Measurements from ENCODE around the gene PCDH12.
"Not testable (repeated sequence)": the region's sequence is repeated elsewhere in the genome, so short reads cannot be mapped to it uniquely, and the experiment has no call there.

Gene PCDH12

DNA sequence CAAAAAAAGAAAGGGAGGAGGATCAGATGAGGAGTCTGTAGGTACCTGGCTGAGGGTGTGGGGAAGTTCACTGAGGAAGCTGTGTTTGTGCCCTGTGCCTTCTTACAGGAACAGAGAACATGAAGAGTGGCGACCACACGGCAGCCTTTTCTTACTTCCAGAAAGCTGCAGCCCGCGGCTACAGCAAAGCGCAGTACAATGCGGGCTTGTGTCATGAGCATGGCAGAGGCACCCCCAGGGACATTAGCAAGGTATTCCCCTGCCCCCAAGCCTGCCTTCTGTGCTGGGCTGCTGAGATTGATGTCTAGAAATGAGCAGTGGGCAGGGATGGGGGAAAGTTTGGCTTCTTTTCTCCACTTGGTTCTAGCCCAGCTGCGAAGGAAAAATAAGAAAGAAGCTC, 24.9 kb downstream of the PCDH12 start:
- H3K27me3 ChIP-seq (ENCODE audit: control insufficient read depth in 1 of 2, insufficient read depth in 2 of 2, low read length in 2 of 2): no peaks in the 10 kb centered on the region
- H3K36me3 ChIP-seq (ENCODE audit: insufficient read depth, low read length): peaks cover 88% of the 10 kb centered on the region

DNA sequence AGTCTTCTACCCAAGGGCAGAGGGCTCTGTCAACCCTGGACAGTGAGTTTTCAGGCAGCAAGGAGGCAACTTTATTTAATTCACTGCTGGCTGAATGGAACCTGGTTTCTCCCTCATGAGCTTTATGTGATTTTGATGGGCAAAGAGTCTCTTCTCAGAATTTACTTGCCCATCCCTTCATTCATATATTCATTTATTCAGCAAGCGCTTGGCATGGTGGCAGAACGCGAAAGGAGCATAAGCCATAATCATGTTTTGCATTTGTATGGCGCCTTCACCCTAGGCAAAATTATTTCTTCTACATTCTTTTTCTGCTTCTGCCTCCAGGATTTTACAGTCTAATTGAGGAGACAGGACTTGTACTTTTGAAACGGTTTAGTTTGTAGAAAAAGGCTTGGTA, 26.3 kb downstream of the PCDH12 start:
- Histone ChIP-seq H3K9ac (ENCODE audit: low read length) (no peak overlapping the region), H3K9me3 (ENCODE audit: low read length) (no peaks in the 10 kb centered on the region), H3K27me3 (ENCODE audit: control insufficient read depth in 1 of 2, insufficient read depth in 2 of 2, low read length in 2 of 2) (no peaks in the 10 kb centered on the region), H3K4me3 (ENCODE audit: low read depth in 1 of 2, low read length in 2 of 2) (no peak overlapping the region), H3K4me1 (ENCODE audit: insufficient read depth, low read length) (no peaks in the 10 kb centered on the region), H3K27ac (ENCODE audit: low read depth, low read length) (no peak overlapping the region), H3K36me3 (ENCODE audit: insufficient read depth, low read length) (peaks cover 93% of the 10 kb centered on the region)

More for the DNA sequence above, 24.9 kb downstream of the PCDH12 start:
- H3K4me3 ChIP-seq (ENCODE audit: low read depth in 1 of 2, low read length in 2 of 2): no peak overlapping the region
- H3K27ac ChIP-seq (ENCODE audit: low read depth, low read length): no peak overlapping the region
- no peak overlapping the region for H3K9ac ChIP-seq (ENCODE audit: low read length)
- H3K4me1 ChIP-seq (ENCODE audit: insufficient read depth, low read length): no peaks in the 10 kb centered on the region
- no peaks in the 10 kb centered on the region for H3K9me3 ChIP-seq (ENCODE audit: low read length)

DNA sequence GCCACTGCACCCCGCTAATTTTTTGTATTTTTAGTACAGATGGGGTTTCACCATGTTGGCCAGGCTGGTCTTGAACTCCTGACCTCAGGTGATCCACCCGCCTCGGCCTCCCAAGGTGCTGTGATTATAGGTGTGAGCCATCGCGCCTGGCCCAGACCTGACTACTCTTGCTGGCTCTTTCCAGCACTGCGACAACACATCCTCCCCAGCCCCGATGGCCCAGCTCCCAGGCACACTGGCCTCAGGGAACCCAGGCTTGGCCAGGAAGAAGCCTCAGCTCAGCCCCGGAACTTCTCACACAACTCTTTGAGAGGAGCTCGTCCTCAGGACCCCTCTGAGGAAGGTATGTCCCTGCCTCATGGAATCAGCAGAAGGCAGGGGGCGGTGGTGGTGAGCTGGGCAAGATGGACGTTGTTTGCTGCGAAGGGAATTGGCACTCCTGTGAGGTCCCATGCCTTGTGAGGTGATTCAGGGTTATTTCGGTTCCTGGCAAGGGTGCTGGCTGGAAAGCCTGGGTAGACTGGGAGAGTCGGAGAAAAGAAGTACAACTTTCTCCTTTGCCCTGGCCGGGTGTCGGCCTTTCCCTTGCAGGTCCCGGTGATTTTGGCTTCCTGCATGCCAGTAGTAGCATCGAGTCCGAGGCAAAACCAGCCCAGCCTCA, 28.5 kb downstream of the PCDH12 start:
- H3K36me3 ChIP-seq (ENCODE audit: insufficient read depth, low read length): peaks cover 83% of the 10 kb centered on the region
- H3K9ac ChIP-seq (ENCODE audit: low read length): no peak overlapping the region
- no peak overlapping the region for H3K27ac ChIP-seq (ENCODE audit: low read depth, low read length)
- no peaks in the 10 kb centered on the region for H3K9me3 ChIP-seq (ENCODE audit: low read length)
- peaks cover 2% of the 10 kb centered on the region for H3K4me1 ChIP-seq (ENCODE audit: insufficient read depth, low read length)
- H3K27me3 ChIP-seq (ENCODE audit: control insufficient read depth in 1 of 2, insufficient read depth in 2 of 2, low read length in 2 of 2): no peaks in the 10 kb centered on the region
- no peak overlapping the region for H3K4me3 ChIP-seq (ENCODE audit: low read depth in 1 of 2, low read length in 2 of 2)

DNA sequence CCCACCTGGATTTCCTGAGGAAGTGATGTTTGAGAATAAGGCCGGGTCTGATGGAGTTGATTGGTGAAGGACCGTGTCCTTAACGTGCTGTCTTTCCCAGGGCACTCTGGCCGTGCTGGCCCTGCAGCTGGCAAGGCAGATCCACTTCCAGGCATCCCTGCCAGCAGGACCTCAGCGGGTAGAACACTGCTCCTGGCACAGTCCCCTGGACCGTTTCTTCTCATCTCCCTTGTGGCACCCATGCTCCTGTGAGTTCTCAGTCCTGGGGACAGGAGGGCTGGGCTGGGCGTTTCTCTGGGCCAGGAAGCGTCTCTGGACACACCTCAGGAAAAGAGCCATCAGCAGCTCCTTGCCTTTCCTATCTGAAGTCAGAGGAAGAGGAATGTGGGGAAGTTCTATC, 30.0 kb downstream of the PCDH12 start:
- Histone ChIP-seq H3K9me3 (ENCODE audit: low read length) (no peaks in the 10 kb centered on the region), H3K4me1 (ENCODE audit: insufficient read depth, low read length) (peaks cover 10% of the 10 kb centered on the region), H3K27me3 (ENCODE audit: control insufficient read depth in 1 of 2, insufficient read depth in 2 of 2, low read length in 2 of 2) (no peaks in the 10 kb centered on the region), H3K36me3 (ENCODE audit: insufficient read depth, low read length) (peaks cover 71% of the 10 kb centered on the region), H3K4me3 (ENCODE audit: low read depth in 1 of 2, low read length in 2 of 2) (no peak overlapping the region), H3K9ac (ENCODE audit: low read length) (no peak overlapping the region), H3K27ac (ENCODE audit: low read depth, low read length) (no peak overlapping the region)

DNA sequence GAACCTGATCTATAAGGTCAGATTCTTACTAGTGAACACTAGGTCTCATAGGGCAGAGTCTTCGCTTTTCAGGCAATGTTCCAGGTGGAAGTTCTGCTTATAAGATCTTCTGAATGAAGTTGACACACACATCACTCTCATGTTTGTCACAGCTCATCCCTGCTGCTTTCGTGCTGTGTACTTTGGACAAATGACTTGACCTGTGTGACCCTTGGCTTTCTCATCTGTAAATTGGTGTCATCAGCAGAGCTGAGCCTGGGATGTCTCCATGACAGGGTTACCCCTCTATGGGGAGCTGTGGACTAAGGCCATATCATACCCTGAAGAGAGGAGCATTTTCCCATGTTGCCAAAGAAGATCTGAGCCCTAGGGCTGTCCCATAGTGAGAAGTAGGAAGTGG, 31.6 kb downstream of the PCDH12 start:
- Histone ChIP-seq H3K9ac (ENCODE audit: low read length) (no peak overlapping the region), H3K4me1 (ENCODE audit: insufficient read depth, low read length) (peaks cover 14% of the 10 kb centered on the region), H3K27me3 (ENCODE audit: control insufficient read depth in 1 of 2, insufficient read depth in 2 of 2, low read length in 2 of 2) (no peaks in the 10 kb centered on the region), H3K36me3 (ENCODE audit: insufficient read depth, low read length) (peaks cover 58% of the 10 kb centered on the region), H3K4me3 (ENCODE audit: low read depth in 1 of 2, low read length in 2 of 2) (no peak overlapping the region), H3K9me3 (ENCODE audit: low read length) (no peaks in the 10 kb centered on the region), H3K27ac (ENCODE audit: low read depth, low read length) (no peak overlapping the region)

DNA sequence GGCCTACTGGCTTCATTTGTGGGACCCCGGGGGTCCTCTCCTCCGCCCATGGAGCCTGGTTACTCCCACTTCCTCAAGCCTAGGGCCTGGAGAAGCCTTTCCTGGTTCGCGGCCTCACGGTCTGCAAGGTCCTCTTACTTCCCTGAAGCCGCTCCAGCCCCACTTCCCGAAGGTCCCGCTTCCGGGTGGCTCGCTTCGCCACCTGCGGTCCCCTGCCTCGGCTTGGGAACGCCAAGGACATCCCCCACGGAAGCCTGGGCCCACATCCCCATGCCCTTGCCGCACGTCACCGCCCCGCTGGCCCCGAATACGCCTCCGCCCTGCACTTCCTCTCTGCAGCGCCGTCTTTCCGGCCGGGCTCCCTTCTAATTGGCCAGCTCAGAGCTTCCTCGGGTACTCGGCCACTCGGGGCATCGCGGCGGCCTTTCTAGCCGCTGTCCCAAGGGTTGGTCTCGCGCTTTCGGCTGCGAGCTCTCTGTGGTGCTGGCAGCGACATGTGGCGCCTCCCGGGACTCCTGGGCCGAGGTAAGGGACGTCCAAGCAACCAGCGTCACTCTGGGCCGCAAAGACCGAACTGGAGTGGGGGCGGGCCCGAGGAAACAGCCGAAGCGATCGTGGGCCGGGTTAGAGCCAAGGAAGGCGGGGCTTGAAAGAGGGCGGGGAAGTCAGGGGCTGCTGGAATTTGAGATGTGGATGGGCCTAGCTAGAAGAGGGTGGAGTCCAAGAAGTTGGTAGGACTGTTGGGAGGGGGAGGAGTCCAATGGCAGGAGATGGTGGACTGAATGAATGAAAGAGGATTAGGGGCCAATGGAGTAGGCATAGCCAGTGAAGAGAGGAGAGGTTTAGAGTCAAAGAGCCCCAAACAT, 34.3 kb downstream of the PCDH12 start, which contains the start of gene DELE1:
Gene DELE1 (plus strand): TSS at position 424 of the 866 bp plus-strand sequence. CDS start 71 bp downstream, at position 495.
- peak within 1 kb of the TSS; percentile 97 for H3K4me3 ChIP-seq (ENCODE audit: low read depth in 1 of 2, low read length in 2 of 2)
- H3K9ac ChIP-seq (ENCODE audit: low read length): peak within 1 kb of the TSS; percentile 98
- H3K27ac ChIP-seq (ENCODE audit: low read depth, low read length): peak within 1 kb of the TSS; percentile 98
- H3K9me3 ChIP-seq (ENCODE audit: low read length): no peaks in the 10 kb centered on the region
- peaks cover 14% of the 10 kb centered on the region for H3K4me1 ChIP-seq (ENCODE audit: insufficient read depth, low read length)
- peaks cover 32% of the 10 kb centered on the region for H3K36me3 ChIP-seq (ENCODE audit: insufficient read depth, low read length)
- no peaks in the 10 kb centered on the region for H3K27me3 ChIP-seq (ENCODE audit: control insufficient read depth in 1 of 2, insufficient read depth in 2 of 2, low read length in 2 of 2)

DNA sequence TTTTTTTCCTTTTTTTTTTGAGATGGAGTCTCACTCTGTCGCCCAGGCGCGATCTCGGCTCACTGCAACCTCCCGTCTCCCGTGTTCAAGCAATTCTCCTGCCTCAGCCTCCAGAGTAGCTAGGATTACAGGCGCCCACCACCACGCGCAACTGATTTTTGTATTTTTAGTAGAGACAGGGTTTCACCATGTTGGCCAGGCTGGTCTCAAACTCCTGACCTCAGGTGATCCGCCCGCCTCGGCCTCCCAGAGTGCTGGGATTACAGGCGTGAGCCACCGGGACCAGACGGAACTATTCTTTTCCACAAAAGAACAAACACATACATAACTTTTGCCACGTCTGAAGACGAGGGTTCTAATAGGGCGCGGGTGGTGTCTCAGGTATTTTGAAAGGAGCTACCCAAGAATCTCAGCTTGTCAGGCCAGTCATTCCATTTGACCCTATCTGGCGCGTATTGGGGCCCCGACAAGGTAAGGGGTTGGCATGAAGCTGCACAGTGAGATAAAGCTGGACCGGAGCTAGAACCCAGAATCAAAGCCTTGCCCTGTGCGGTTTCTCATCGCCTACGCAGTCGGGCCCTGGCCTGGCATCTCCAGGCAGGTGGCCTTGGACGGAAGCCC, 35.1 kb downstream of the PCDH12 start:
- peaks cover 25% of the 10 kb centered on the region for H3K36me3 ChIP-seq (ENCODE audit: insufficient read depth, low read length)
- peak overlapping the region; percentile 97 for H3K4me3 ChIP-seq (ENCODE audit: low read depth in 1 of 2, low read length in 2 of 2)
- H3K9me3 ChIP-seq (ENCODE audit: low read length); H3K27me3 ChIP-seq (ENCODE audit: control insufficient read depth in 1 of 2, insufficient read depth in 2 of 2, low read length in 2 of 2): not testable (repeated sequence)
- peaks cover 14% of the 10 kb centered on the region for H3K4me1 ChIP-seq (ENCODE audit: insufficient read depth, low read length)
- H3K9ac ChIP-seq (ENCODE audit: low read length): peak overlapping the region; percentile 98
- H3K27ac ChIP-seq (ENCODE audit: low read depth, low read length): peak overlapping the region; percentile 98

DNA sequence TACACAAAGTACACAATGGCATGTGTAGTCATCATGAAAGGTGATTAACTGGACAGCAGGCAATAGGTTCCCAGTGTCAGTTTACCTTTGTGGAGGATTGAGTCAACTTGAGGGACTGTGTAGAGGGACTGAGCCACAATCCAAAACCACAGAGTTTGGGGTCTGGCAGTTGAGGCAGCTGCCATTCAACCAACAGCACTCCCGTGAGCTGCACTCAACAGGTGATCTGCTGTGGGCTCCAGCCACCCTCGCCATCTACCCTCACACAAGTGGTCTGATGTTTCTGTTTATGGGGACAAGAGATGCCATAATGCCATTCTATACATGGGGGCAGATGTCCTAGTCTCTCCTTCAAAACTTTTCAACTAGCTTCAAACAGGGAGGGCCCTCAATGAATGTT, 37.2 kb downstream of the PCDH12 start:
- H3K9me3 ChIP-seq (ENCODE audit: low read length): no peaks in the 10 kb centered on the region
- H3K9ac ChIP-seq (ENCODE audit: low read length): no peak overlapping the region
- H3K27ac ChIP-seq (ENCODE audit: low read depth, low read length): no peak overlapping the region
- peaks cover 5% of the 10 kb centered on the region for H3K36me3 ChIP-seq (ENCODE audit: insufficient read depth, low read length)
- H3K4me3 ChIP-seq (ENCODE audit: low read depth in 1 of 2, low read length in 2 of 2): no peak overlapping the region
- H3K4me1 ChIP-seq (ENCODE audit: insufficient read depth, low read length): peaks cover 14% of the 10 kb centered on the region
- no peaks in the 10 kb centered on the region for H3K27me3 ChIP-seq (ENCODE audit: control insufficient read depth in 1 of 2, insufficient read depth in 2 of 2, low read length in 2 of 2)

DNA sequence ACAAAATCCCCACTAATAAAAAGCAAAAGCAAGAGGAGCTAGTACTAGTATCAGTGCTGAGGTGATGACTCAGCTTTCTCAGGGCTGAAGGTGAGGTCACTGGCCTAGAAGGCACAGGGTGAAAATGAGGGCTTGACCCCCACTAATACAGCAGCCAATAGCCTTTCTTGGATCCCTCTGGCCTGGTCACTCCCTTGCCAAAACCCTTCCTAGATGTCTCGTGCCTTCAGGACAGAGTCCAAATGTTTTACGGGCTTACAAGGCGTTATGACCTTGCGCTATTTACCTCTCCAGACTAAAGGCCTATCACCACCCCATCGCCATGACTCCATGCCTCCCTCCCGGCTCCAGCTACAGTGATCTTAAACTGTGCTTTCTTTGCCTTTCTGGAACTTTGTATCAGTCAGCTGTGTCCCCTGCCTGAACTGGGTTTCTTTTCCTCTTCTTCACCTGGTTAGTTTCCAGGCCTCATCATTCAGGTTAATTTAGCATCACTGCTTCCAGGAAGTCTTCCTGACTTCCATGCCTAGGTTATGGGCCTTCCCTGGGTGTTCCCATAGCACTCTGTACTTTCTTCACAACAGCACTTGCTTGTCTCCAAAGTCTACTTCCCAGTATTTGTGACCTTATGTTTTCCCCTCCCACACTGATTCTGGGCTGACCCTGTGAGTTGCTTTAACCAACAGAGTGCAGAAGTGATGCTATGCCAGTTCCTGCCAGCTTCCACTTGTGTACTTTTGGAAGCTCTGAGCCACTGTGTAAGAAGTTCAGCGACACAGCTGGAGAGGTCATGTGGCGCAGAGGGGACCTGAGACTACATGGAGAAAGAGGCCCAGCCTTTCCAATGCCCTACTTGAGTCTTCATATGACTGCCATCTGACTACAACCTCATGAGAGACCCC, 38.5 kb downstream of the PCDH12 start:
- no peaks in the 10 kb centered on the region for H3K36me3 ChIP-seq (ENCODE audit: insufficient read depth, low read length)
- H3K9me3 ChIP-seq (ENCODE audit: low read length): no peaks in the 10 kb centered on the region
- H3K27me3 ChIP-seq (ENCODE audit: control insufficient read depth in 1 of 2, insufficient read depth in 2 of 2, low read length in 2 of 2): no peaks in the 10 kb centered on the region
- peaks cover 12% of the 10 kb centered on the region for H3K4me1 ChIP-seq (ENCODE audit: insufficient read depth, low read length)
- H3K9ac ChIP-seq (ENCODE audit: low read length): no peak overlapping the region
- no peak overlapping the region for H3K27ac ChIP-seq (ENCODE audit: low read depth, low read length)
- no peak overlapping the region for H3K4me3 ChIP-seq (ENCODE audit: low read depth in 1 of 2, low read length in 2 of 2)

DNA sequence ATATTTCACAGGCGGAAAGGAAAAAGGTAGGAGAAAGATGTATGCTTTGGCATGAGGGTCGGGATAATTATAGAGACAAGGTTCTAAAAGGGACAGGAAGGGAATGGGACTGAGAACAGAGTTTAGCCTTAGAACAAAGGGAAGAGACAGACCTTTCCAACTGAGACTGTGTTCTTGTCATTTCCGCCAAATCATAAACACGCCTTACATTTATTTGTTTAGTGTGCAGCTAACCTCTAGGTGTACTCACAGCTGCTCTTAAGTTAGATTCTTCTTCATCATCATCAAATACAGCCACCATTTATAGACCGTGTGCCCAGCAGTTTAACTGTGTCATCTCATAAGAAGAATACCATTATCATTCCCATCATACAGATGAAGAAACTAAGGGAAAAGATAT, 40.2 kb downstream of the PCDH12 start:
- Histone ChIP-seq H3K9me3 (ENCODE audit: low read length) (no peaks in the 10 kb centered on the region), H3K36me3 (ENCODE audit: insufficient read depth, low read length) (no peaks in the 10 kb centered on the region), H3K9ac (ENCODE audit: low read length) (no peak overlapping the region), H3K4me1 (ENCODE audit: insufficient read depth, low read length) (peaks cover 9% of the 10 kb centered on the region), H3K4me3 (ENCODE audit: low read depth in 1 of 2, low read length in 2 of 2) (no peak overlapping the region), H3K27ac (ENCODE audit: low read depth, low read length) (no peak overlapping the region), H3K27me3 (ENCODE audit: control insufficient read depth in 1 of 2, insufficient read depth in 2 of 2, low read length in 2 of 2) (no peaks in the 10 kb centered on the region)

DNA sequence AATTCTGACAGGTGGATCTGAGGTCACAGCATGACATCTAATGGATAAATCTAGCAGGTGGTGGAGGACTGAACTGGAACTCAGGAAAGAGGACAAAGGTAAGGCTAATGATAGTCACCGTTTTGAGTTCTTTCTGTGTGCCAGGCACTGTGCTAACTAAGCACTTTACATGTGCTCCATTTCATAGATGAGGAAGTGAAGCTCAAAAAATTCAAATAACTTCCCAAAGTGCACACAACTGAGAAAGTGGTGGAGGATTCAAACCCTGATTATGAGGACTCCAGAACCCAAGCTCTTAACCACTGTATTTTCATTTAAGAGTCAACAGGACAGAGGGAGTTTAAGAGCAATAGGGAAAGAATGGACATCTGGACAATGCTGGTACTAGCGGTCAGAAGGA, 41.5 kb downstream of the PCDH12 start:
- no peaks in the 10 kb centered on the region for H3K27me3 ChIP-seq (ENCODE audit: control insufficient read depth in 1 of 2, insufficient read depth in 2 of 2, low read length in 2 of 2)
- H3K9ac ChIP-seq (ENCODE audit: low read length): no peak overlapping the region
- no peak overlapping the region for H3K27ac ChIP-seq (ENCODE audit: low read depth, low read length)
- H3K36me3 ChIP-seq (ENCODE audit: insufficient read depth, low read length): no peaks in the 10 kb centered on the region
- H3K9me3 ChIP-seq (ENCODE audit: low read length): no peaks in the 10 kb centered on the region
- H3K4me3 ChIP-seq (ENCODE audit: low read depth in 1 of 2, low read length in 2 of 2): no peak overlapping the region
- H3K4me1 ChIP-seq (ENCODE audit: insufficient read depth, low read length): peaks cover 8% of the 10 kb centered on the region

Data from muscle layer of colon (tissue), 2 donors.